ENCODE data around the gene GPR84. TPM values are rescaled to one million over a fixed set of nuclear protein-coding genes. Genes with fewer than 3 reads are reported as not detected.
A peak's percentile ranks its signal among the peaks of the same experiment; 100 is the strongest.

Gene GPR84
- total and polyA plus RNA-seq, 2 of the 13 experiments (the other 11 are each of a cell fraction or from before 2014, with no cell fraction given), result not detected

DNA sequence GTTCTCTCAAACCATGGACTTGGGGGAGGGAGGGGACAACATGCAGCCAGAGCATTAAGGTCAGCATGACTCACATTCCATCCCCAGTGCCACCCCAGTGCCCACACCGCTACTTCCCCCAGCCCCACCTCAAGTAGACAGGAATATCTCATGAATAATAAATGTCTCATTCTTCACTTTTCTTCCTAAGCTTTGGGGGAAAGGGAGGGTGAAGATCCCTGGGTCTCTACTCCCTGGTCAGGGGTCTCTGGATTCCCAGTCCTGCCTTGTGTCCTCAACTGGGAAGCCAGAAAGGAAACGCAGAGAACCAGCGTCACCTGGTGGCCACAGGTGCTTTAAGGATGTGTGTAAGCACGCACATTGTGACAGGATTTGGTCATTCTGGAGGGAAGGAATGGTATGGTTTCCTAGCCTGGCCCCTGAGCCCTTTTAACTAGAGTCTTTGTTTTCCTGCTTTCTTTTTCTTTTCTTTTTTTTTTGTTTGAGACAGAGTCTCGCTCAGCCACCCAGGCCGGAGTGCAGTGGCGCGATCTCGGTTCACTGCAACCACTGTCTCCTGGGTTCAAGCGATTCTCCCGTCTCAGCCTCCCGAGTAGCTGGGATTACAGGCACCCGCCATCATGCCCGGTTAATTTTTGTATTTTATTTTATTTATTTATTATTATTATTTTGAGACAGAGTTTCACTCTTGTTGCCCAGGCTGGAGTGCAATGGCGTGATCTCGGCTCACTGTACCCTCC, 3.4 kb downstream of the GPR84 start (continued):
- TF ChIP-seq, protein P1, sequence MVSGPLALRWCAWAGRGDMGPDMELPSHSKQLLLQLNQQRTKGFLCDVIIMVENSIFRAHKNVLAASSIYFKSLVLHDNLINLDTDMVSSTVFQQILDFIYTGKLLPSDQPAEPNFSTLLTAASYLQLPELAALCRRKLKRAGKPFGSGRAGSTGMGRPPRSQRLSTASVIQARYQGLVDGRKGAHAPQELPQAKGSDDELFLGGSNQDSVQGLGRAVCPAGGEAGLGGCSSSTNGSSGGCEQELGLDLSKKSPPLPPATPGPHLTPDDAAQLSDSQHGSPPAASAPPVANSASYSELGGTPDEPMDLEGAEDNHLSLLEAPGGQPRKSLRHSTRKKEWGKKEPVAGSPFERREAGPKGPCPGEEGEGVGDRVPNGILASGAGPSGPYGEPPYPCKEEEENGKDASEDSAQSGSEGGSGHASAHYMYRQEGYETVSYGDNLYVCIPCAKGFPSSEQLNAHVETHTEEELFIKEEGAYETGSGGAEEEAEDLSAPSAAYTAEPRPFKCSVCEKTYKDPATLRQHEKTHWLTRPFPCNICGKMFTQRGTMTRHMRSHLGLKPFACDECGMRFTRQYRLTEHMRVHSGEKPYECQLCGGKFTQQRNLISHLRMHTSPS (CRISPR knock-in tag; IDR thresholded peaks at IDR 0.05; ENCODE audit: low read depth), result peak; percentile 40; the same call in 1 of the 2 replicates
- TF ChIP-seq IKZF1 (IDR thresholded peaks at IDR 0.05) (no peak), CREM (IDR thresholded peaks at IDR 0.05) (no peak), CREM (CRISPR knock-in tag; IDR thresholded peaks at IDR 0.05) (no peak), SMAD9 (CRISPR knock-in tag; IDR thresholded peaks at IDR 0.05) (no peak), ZNF224 (CRISPR knock-in tag; IDR thresholded peaks at IDR 0.05) (no peak), KDM5A (IDR thresholded peaks at IDR 0.05; ENCODE audit: borderline replicate concordance, low read length) (no peak), ZSCAN12 (CRISPR knock-in tag; IDR thresholded peaks at IDR 0.05) (no peak), PAWR (CRISPR knock-in tag; IDR thresholded peaks at IDR 0.05; ENCODE audit: borderline replicate concordance) (no peak), ZNF430 (CRISPR knock-in tag; IDR thresholded peaks at IDR 0.05) (no peak), ZNF329 (CRISPR knock-in tag; IDR thresholded peaks at IDR 0.05; ENCODE audit: low read depth) (0 out of 2 replicates have a peak, but pooled peaks have one; percentile 29)
- TF ChIP-seq, protein P2, sequence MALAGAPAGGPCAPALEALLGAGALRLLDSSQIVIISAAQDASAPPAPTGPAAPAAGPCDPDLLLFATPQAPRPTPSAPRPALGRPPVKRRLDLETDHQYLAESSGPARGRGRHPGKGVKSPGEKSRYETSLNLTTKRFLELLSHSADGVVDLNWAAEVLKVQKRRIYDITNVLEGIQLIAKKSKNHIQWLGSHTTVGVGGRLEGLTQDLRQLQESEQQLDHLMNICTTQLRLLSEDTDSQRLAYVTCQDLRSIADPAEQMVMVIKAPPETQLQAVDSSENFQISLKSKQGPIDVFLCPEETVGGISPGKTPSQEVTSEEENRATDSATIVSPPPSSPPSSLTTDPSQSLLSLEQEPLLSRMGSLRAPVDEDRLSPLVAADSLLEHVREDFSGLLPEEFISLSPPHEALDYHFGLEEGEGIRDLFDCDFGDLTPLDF (CRISPR knock-in tag; IDR thresholded peaks at IDR 0.05), result no peak
- TF ChIP-seq, protein P3, sequence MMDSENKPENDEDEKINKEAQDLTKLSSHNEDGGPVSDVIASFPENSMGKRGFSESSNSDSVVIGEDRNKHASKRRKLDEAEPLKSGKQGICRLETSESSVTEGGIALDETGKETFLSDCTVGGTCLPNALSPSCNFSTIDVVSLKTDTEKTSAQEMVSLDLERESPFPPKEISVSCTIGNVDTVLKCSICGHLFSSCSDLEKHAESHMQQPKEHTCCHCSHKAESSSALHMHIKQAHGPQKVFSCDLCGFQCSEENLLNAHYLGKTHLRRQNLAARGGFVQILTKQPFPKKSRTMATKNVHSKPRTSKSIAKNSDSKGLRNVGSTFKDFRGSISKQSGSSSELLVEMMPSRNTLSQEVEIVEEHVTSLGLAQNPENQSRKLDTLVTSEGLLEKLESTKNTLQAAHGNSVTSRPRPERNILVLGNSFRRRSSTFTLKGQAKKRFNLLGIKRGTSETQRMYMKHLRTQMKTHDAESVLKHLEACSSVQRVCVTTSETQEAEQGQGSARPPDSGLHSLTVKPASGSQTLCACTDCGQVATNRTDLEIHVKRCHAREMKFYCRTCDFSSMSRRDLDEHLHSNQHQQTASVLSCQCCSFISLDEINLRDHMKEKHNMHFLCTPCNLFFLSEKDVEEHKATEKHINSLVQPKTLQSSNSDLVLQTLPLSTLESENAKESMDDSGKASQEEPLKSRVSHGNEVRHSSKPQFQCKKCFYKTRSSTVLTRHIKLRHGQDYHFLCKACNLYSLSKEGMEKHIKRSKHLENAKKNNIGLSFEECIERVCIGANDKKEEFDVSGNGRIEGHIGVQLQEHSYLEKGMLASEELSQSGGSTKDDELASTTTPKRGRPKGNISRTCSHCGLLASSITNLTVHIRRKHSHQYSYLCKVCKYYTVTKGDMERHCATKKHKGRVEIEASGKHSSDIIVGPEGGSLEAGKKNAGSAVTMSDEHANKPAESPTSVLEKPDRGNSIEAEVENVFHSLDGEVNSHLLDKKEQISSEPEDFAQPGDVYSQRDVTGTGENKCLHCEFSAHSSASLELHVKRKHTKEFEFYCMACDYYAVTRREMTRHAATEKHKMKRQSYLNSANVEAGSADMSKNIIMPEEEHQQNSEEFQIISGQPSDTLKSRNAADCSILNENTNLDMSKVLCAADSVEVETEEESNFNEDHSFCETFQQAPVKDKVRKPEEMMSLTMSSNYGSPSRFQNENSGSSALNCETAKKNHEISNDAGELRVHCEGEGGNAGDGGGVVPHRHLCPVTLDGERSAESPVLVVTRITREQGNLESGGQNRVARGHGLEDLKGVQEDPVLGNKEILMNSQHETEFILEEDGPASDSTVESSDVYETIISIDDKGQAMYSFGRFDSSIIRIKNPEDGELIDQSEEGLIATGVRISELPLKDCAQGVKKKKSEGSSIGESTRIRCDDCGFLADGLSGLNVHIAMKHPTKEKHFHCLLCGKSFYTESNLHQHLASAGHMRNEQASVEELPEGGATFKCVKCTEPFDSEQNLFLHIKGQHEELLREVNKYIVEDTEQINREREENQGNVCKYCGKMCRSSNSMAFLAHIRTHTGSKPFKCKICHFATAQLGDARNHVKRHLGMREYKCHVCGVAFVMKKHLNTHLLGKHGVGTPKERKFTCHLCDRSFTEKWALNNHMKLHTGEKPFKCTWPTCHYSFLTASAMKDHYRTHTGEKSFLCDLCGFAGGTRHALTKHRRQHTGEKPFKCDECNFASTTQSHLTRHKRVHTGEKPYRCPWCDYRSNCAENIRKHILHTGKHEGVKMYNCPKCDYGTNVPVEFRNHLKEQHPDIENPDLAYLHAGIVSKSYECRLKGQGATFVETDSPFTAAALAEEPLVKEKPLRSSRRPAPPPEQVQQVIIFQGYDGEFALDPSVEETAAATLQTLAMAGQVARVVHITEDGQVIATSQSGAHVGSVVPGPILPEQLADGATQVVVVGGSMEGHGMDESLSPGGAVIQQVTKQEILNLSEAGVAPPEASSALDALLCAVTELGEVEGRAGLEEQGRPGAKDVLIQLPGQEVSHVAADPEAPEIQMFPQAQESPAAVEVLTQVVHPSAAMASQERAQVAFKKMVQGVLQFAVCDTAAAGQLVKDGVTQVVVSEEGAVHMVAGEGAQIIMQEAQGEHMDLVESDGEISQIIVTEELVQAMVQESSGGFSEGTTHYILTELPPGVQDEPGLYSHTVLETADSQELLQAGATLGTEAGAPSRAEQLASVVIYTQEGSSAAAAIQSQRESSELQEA (CRISPR knock-in tag; IDR thresholded peaks at IDR 0.05; ENCODE audit: not compliant biosample characterization), result peak; percentile 47
- TF ChIP-seq, protein P4, sequence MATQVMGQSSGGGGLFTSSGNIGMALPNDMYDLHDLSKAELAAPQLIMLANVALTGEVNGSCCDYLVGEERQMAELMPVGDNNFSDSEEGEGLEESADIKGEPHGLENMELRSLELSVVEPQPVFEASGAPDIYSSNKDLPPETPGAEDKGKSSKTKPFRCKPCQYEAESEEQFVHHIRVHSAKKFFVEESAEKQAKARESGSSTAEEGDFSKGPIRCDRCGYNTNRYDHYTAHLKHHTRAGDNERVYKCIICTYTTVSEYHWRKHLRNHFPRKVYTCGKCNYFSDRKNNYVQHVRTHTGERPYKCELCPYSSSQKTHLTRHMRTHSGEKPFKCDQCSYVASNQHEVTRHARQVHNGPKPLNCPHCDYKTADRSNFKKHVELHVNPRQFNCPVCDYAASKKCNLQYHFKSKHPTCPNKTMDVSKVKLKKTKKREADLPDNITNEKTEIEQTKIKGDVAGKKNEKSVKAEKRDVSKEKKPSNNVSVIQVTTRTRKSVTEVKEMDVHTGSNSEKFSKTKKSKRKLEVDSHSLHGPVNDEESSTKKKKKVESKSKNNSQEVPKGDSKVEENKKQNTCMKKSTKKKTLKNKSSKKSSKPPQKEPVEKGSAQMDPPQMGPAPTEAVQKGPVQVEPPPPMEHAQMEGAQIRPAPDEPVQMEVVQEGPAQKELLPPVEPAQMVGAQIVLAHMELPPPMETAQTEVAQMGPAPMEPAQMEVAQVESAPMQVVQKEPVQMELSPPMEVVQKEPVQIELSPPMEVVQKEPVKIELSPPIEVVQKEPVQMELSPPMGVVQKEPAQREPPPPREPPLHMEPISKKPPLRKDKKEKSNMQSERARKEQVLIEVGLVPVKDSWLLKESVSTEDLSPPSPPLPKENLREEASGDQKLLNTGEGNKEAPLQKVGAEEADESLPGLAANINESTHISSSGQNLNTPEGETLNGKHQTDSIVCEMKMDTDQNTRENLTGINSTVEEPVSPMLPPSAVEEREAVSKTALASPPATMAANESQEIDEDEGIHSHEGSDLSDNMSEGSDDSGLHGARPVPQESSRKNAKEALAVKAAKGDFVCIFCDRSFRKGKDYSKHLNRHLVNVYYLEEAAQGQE (IDR thresholded peaks at IDR 0.05; ENCODE audit: borderline replicate concordance in 1 of 2, low read depth in 1 of 2, low read length in 2 of 2), result no peak
